NK-92 (cell line): ENCODE measurements around the gene PLPP2.

Source experiments
- DNase-seq: peaks from one replicate; lab custom pipeline; 2025; ENCODE audit not compliant: unreplicated experiment; lab: John Stamatoyannopoulos, UW

Gene PLPP2

GRCh38 chr19:315811-316210 lies 24.6 kb upstream of the PLPP2 start:
- DNase-seq = no peak

DNA sequence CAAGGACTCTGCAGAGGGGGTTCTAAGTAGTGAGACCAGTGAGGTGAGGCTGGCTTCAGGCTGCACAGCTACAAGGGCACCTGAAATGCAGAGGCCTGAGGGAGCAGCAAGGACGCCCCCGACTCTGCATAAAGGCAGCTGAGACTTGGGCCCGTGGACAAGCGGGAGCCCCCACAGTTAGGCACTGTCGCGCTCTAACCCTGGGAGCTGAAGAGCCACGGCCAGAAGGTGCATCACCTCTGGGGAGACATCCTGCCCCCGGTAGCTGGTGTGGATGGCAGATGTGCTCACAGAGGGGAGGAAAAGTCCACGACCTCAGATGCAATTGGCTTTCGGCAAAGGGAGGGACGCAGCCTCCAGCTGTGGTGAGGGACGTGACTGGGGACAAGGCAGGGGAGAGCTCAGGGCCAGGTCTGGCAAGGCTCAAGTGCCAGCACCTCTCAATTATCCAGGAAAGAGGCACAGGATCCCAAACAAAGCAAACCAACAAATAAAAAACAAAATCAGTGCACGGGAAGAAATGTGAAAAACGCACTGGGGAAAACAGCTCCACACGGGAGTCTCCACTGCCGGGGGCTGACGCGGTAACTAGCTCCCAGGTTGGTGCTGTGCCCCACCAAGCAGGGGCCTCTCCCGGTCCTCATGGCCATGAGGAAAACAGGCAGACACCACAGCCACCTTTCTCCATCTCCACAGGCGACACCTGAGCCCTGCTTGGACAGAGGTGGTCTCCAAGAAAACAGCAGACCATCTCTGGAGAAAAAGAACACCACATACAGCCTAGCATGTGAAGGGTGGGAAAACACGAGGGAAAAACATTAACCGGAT lies 23.0 kb upstream of the PLPP2 start:
- DNase-seq = no peak

DNA sequence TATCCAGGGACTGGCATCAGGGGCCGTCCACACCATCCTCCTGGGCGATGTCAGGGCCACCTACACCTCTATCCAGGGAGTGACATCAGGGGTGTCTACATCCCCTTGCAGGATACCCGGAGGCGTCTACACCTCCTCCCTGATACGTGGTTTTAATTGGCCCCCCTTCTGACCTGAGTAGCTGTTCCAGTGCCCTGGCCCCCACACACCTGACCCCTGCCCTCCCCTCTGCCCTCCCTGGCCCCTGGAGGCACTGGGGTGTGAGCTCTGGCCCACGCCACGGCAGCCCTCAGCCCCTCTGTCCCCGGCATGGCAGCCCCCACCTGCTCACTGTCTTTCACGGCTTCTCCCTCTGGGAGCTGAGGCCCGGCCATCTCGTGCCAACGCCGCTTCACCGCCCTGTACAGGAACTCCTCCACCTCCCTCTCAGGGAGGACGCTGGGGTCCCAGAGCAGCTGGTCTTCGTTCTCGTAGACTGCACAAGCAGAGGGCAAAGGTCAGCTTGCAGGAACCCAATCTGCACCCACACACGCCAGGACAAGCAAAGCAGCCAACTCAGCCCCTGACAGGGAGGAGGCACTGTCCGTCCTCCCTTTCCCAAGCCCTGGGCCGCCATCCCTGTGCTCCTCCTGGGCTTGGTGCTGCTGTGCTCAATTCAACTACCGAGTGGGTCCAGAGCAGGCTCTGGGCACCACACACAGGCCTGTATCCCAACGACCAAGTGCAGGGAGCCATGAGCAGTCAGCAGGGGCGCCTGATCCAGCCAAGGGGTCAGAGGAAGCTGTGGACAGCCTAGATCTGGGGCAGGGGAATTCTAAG lies 22.2 kb upstream of the PLPP2 start:
- no peak for DNase-seq

DNA sequence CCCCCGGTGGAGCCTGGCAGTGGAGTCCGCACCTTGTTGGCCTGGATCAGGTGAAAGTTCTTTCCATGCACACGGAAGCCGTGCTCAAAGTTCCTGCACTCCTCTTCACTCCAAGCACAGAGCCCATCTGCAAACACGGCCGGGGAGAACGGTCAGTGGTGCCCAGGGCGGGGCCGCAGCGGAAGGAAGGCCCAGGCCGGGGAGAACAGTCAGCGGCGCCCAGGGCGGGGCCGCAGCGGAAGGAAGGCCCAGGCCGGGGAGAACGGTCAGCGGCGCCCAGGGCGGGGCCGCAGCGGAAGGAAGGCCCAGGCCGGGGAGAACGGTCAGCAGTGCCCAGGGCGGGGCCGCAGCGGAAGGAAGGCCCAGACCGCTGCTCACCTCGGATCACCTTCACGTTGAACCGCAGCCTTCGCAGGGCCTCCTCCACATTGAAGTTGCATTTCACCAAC lies 20.6 kb upstream of the PLPP2 start:
- DNase-seq = no peak

GRCh38 chr19:310781-311496 lies 19.7 kb upstream of the PLPP2 start:
- DNase-seq = no peak

GRCh38 chr19:310141-310651 lies 19.0 kb upstream of the PLPP2 start:
- no peak for DNase-seq

GRCh38 chr19:309206-309565 lies 18.0 kb upstream of the PLPP2 start:
- DNase-seq = no peak

GRCh38 chr19:308471-309205 lies 17.4 kb upstream of the PLPP2 start:
- DNase-seq = no peak

GRCh38 chr19:307793-308420 lies 16.7 kb upstream of the PLPP2 start:
- no peak for DNase-seq

DNA sequence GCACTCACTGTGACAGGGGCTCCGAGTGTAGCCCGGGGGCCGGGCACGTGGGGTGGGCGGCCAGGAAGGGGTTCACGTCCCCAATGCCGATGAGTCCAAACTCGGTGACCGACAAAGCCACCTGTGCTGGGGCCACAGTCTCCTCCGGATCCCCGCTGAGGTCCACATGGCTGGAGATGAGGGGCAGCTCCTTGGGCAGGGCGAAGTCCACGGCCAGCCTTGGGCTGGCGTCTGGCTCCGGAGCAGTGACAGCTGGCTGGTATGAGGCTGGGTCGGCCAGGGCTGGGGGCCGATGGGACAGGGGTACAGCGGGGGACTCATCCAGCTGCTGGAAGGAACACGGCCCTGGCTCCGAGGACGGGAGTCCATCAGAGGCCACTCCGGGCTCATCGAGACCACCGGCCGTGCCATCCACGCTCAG lies 15.9 kb upstream of the PLPP2 start:
- no peak for DNase-seq

GRCh38 chr19:306151-306900 lies 15.1 kb upstream of the PLPP2 start:
- DNase-seq = no peak

- DNase-seq = no peak
Measured at GRCh38 chr19:305240-306150, 14.3 kb upstream of the PLPP2 start.

DNA sequence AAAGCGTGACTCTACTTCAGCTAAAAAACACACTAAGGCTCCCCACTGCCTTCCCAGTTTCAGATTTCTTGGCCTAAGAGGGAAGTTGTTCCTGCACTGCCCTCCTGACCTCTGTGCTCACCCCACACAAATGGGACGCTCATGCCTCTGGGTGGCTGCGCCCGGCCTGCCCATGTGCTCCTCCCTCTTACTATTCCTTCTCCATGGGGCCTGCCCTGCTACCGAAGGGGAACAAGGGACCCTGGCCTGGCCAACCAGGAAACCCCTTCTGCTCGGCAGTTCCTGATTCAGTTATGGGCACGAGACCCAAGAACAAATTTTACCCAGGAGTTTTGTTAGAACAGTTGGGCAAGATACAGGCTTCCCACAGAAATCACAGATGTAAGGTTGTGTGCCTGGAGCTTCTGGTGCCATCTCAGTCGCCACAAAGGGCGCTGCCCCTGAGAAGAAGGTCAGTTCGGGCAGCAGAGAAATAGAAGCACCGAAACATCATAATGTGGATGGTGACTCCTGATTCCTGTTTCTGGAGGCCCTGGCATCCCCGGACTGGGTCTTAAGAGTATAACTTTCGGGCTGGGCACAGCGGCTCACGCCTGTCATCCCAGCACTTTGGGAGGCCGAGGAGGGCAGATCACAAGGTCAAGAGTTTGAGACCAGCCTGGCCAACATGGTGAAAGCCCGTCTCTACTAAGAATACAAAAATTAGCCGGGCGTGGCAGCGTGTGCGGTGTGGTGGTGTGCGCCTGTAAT lies 5.4 kb upstream of the PLPP2 start:
- no peak for DNase-seq

GRCh38 chr19:295687-296370 lies 4.6 kb upstream of the PLPP2 start:
- no peak for DNase-seq

GRCh38 chr19:294946-295686 lies 3.9 kb upstream of the PLPP2 start:
- no peak for DNase-seq

DNA sequence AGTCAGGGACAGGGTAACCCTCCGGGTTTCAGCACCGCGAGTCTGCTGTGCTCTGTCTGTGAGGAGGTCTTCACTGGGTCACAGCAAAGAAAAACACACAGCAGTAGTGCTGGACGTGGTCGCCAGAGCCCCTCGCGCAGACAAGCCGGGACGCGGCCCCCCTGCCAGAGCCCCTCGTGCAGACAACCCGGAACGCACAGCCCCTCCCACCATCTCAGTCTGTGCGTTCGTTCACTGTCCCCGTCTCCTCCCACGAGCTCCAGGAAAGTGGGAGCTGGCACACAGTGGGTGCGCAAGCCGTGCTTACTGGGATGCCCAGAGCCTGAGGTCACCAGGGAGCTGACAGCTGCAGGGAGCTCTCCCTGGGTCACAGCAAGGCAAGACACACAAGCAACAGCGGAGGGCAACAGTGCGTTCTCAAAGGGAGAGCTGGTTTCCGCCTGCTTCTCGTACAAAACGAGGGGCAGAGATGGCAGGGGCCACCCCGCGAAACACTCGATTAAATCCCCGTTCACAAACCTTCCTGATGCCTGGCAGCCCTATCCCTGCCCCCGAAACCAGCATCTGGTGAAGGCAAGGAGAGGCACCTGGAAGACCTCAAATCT lies 3.2 kb upstream of the PLPP2 start:
- no peak for DNase-seq
